Right cardiac atrium (tissue), 5 donors: ENCODE results near the gene UBE2A. TPM values are rescaled to one million over a fixed set of nuclear protein-coding genes. Genes with fewer than 3 reads are reported as not detected.
A peak's percentile ranks its signal among the peaks of the same experiment; 100 is the strongest.

Source experiments
- ATAC-seq, 2 donors: fragments of 200-7000 bp; cut with Tn5 transposase; one replicate each; pipeline versions ENCODE4 v1.8.0 to v1.9.1; 2020; ENCODE audit warnings: moderate library complexity in 2 of 2, mild to moderate bottlenecking in 1 of 2
- DNase-seq, 3 donors: peaks; one replicate each; pipeline ENCODE4 v3.0.0-alpha.2; 2020
- H3K27ac ChIP-seq: one replicate; pipeline ENCODE4 v1.5.1; 2013; ENCODE audit warnings: mild to moderate bottlenecking, low read length, control low read depth, moderate library complexity
- H3K27me3 ChIP-seq: one replicate; pipeline ENCODE4 v1.6.1; 2013; ENCODE audit not compliant: control insufficient read depth, insufficient read depth
- H3K4me1 ChIP-seq: one replicate; pipeline ENCODE4 v1.6.1; 2013; ENCODE audit warnings: low read length; ENCODE audit not compliant: control insufficient read depth, insufficient read depth
- H3K4me3 ChIP-seq: one replicate; pipeline ENCODE4 v1.5.1; 2013; ENCODE audit warnings: low read length, control low read depth
- H3K9me3 ChIP-seq: one replicate; pipeline ENCODE4 v1.6.1; 2013; ENCODE audit warnings: low read length; ENCODE audit not compliant: control insufficient read depth
- WGBS: extraction: QIAGEN DNeasy Blood & Tissue Kit; methylation state at CpG from one replicate; pipeline ENCODE4 v1.1.7; 2013; 5-methylcytosine and 5-hydroxymethylcytosine counted together
- intact Hi-C, 4 donors: fragments of 100-400 bp; cut with DNase I; formaldehyde crosslinking; loops; one replicate each; pipeline versions ENCODE4 v1.11.0 to v1.14.0; 2022 to 2023
- polyA plus RNA-seq: library from polyadenylated mRNA; stranded (reverse); fragments of 200-250 nt; gene quantifications from one replicate; pipeline ENCODE4 v1.2.3, GENCODE V29; 2013
- total RNA-seq, 4 donors: library from RNA; stranded (reverse); fragmentation: NEBNext Ultra II Directional; extraction: Animal tissue kit (Norgen Biotek cat#: 25700); gene quantifications; one replicate each; pipeline ENCODE4 v1.2.1, GENCODE V29; 2021
- donor health status: healthy with polysubstance abuse.
- donor health status: DM: no; HTN: yes; CAD: no.
- donor health status: DM: no; HTN: no; CAD: no.
- donor health status: DM: no; HTN: yes; CAD: no; lungs with severe emphysema.
- donor health status: DM: yes; HTN: yes; CAD: no.

Gene UBE2A
- total and polyA plus RNA-seq, 5 donors, result 48.8 to 59.8 (median 55.9) TPM

GRCh38 chrX:119614776-119615175 is 40.4 kb downstream of the UBE2A start:
- no peak overlapping the region for H3K27ac ChIP-seq

GRCh38 chrX:119617517-119618164 is 43.3 kb downstream of the UBE2A start:
- Histone ChIP-seq H3K4me1 (no peaks in the 10 kb centered on the region), H3K4me3 (no peak overlapping the region), H3K27ac (no peak overlapping the region), H3K27me3 (no peaks in the 10 kb centered on the region), H3K9me3 (no peaks in the 10 kb centered on the region)
- DNase-seq, result no peak
- 79% methylated on average over 15 of the region's 15 CpGs for WGBS
- ATAC-seq, result no peak
- intact Hi-C loops, result no loop called here

More at GRCh38 chrX:119614776-119615175, 40.4 kb downstream of the UBE2A start:
- ATAC-seq (no peak), DNase-seq (no peak)
- Histone ChIP-seq H3K9me3 (no peaks in the 10 kb centered on the region), H3K4me3 (no peak overlapping the region), H3K4me1 (no peaks in the 10 kb centered on the region), H3K27me3 (no peaks in the 10 kb centered on the region)
- intact Hi-C loops, result no loop called here
- 85% methylated on average over 13 of the region's 13 CpGs for WGBS

- intact Hi-C loops, result no loop called here
- no peak overlapping the region for H3K27ac ChIP-seq
- no peaks in the 10 kb centered on the region for H3K9me3 ChIP-seq
- no peaks in the 10 kb centered on the region for H3K4me1 ChIP-seq
- no peaks in the 10 kb centered on the region for H3K27me3 ChIP-seq
- no peak overlapping the region for H3K4me3 ChIP-seq
- no peak for DNase-seq
- no peak for ATAC-seq
- WGBS, result 75% methylated on average over 5 of the region's 5 CpGs
Observed at GRCh38 chrX:119618439-119618838, 44.1 kb downstream of the UBE2A start.

- intact Hi-C loops, result no loop called here
- Histone ChIP-seq H3K27ac (no peak overlapping the region), H3K27me3 (no peaks in the 10 kb centered on the region), H3K4me3 (no peak overlapping the region), H3K9me3 (no peaks in the 10 kb centered on the region), H3K4me1 (no peaks in the 10 kb centered on the region)
- DNase-seq (peak in 2 of 3 donors; percentile 41 to 68), ATAC-seq (peak; percentile 51 to 81)
- 48% methylated on average over 9 of the region's 9 CpGs for WGBS
Observed at GRCh38 chrX:119622356-119623232, 48.2 kb downstream of the UBE2A start.

GRCh38 chrX:119624417-119624816 is 50.1 kb downstream of the UBE2A start:
- DNase-seq, result no peak
- Histone ChIP-seq H3K4me1 (no peaks in the 10 kb centered on the region), H3K27ac (no peak overlapping the region), H3K27me3 (no peaks in the 10 kb centered on the region), H3K9me3 (no peaks in the 10 kb centered on the region), H3K4me3 (no peak overlapping the region)
- intact Hi-C loops, result no loop called here
- WGBS, result 96% methylated on average over 11 of the region's 11 CpGs
- ATAC-seq, result no peak

- no peak overlapping the region for H3K4me3 ChIP-seq
- 85% methylated on average over 10 of the region's 10 CpGs for WGBS
- no peak for ATAC-seq
- DNase-seq, result no peak
- no peaks in the 10 kb centered on the region for H3K9me3 ChIP-seq
- no peaks in the 10 kb centered on the region for H3K27me3 ChIP-seq
- no peaks in the 10 kb centered on the region for H3K4me1 ChIP-seq
- no peak overlapping the region for H3K27ac ChIP-seq
- intact Hi-C loops, result no loop called here
Observed at GRCh38 chrX:119624951-119625668, 50.7 kb downstream of the UBE2A start.

GRCh38 chrX:119625843-119626242 is 51.5 kb downstream of the UBE2A start:
- H3K27me3 ChIP-seq, result no peaks in the 10 kb centered on the region
- H3K4me1 ChIP-seq, result no peaks in the 10 kb centered on the region
- no peak for DNase-seq
- no peak for ATAC-seq
- H3K4me3 ChIP-seq, result no peak overlapping the region
- WGBS, result 92% methylated on average over 2 of the region's 2 CpGs
- H3K9me3 ChIP-seq, result no peaks in the 10 kb centered on the region
- H3K27ac ChIP-seq, result no peak overlapping the region
- intact Hi-C loops, result no loop called here

Other genes starting within 250 kb of the UBE2A start
- 1 to 10 TPM; 3.9 to 6.0 (median 5.3) TPM for gene SLC25A43, start 175.2 kb upstream of the UBE2A start, total RNA-seq
- 4.3 TPM for gene SLC25A43, start 175.2 kb upstream of the UBE2A start, polyA plus RNA-seq
- gene SLC25A5, start 106.1 kb upstream of the UBE2A start, total RNA-seq, result 100 to 1,000 TPM; 172 to 213 (median 198) TPM
- 126 TPM for gene SLC25A5, start 106.1 kb upstream of the UBE2A start, polyA plus RNA-seq
- 10 to 100 TPM; 13.6 to 17.4 (median 17.0) TPM for gene STEEP1, start 9.2 kb upstream of the UBE2A start, total RNA-seq
- 14.3 TPM for gene STEEP1, start 9.2 kb upstream of the UBE2A start, polyA plus RNA-seq
- 1 to 10 TPM; 4.4 to 5.2 (median 4.8) TPM for gene NKRF, start 31.9 kb downstream of the UBE2A start, total RNA-seq
- gene NKRF, start 31.9 kb downstream of the UBE2A start, polyA plus RNA-seq, result 3.8 TPM
- 10 to 100 TPM; 13.9 to 30.4 (median 16.8) TPM for gene SEPTIN6, start 118.6 kb downstream of the UBE2A start, total RNA-seq
- 5.7 TPM for gene SEPTIN6, start 118.6 kb downstream of the UBE2A start, polyA plus RNA-seq
- under 1 TPM in 2 of 4 donors, not detected in 2; 0.37 to 0.53 TPM for gene SOWAHD, start 184.0 kb downstream of the UBE2A start, total RNA-seq
- 0.14 TPM for gene SOWAHD, start 184.0 kb downstream of the UBE2A start, polyA plus RNA-seq
- 1,000 to 10,000 TPM; 1,125 to 1,239 (median 1,186) TPM for gene RPL39, start 217.1 kb downstream of the UBE2A start, total RNA-seq
- 4,509 TPM for gene RPL39, start 217.1 kb downstream of the UBE2A start, polyA plus RNA-seq